Dermis blood vessel endothelial cell (primary cell): ENCODE measurements around the gene NPR3. TPM values are rescaled to one million over a fixed set of nuclear protein-coding genes. Genes with fewer than 3 reads are reported as not detected.

ENCODE experiments used
- DNase-seq: peaks from one replicate; pipeline ENCODE4 v3.0.0; 2010
- total RNA-seq: library from RNA; depleted of rRNA; stranded (reverse); fragments of >200 nt; gene quantifications from 2 replicates; pipeline ENCODE4 v1.2.3, GENCODE V29; 2014

Gene NPR3
- total RNA-seq, 1 donor from 2014 or later: 1.5 TPM

GRCh38 chr5:32814620-32815019 is 103.5 kb downstream of the NPR3 start:
- no peak for DNase-seq

GRCh38 chr5:32827981-32828380 is 116.9 kb downstream of the NPR3 start:
- DNase-seq: no peak

- no peak for DNase-seq
Observed at GRCh38 chr5:32828492-32828891, 117.4 kb downstream of the NPR3 start.

GRCh38 chr5:32831624-32832023 is 120.5 kb downstream of the NPR3 start:
- no peak for DNase-seq

- DNase-seq: no peak
Observed at GRCh38 chr5:32833127-32833526, 122.0 kb downstream of the NPR3 start.

- DNase-seq: no peak
Observed at GRCh38 chr5:32833663-32834062, 122.5 kb downstream of the NPR3 start.

- no peak for DNase-seq
Observed at GRCh38 chr5:32834251-32834650, 123.1 kb downstream of the NPR3 start.

- no peak for DNase-seq
Observed at GRCh38 chr5:32836176-32836575, 125.1 kb downstream of the NPR3 start.

GRCh38 chr5:32837211-32837610 is 126.1 kb downstream of the NPR3 start:
- no peak for DNase-seq

- no peak for DNase-seq
Observed at GRCh38 chr5:32839106-32839505, 128.0 kb downstream of the NPR3 start.

GRCh38 chr5:32840606-32841005 is 129.5 kb downstream of the NPR3 start:
- DNase-seq: no peak

Other genes with a start within 250 kb of the NPR3 start
- gene SUB1, start 125.8 kb upstream of the NPR3 start, total RNA-seq: 212 and 301 TPM in 2 replicates